Mucosa of descending colon (tissue), 3 donors: Measurements from ENCODE around the gene SERPINA3. TPM values are rescaled to one million over a fixed set of nuclear protein-coding genes. Genes with fewer than 3 reads are reported as not detected.

Experiments
- ATAC-seq: fragments of 200-7000 bp; cut with Tn5 transposase; one replicate; pipeline ENCODE4 v1.9.1; 2020; ENCODE audit warnings: mild to moderate bottlenecking, moderate library complexity
- DNase-seq, 3 donors: peaks; one replicate each; pipeline ENCODE4 v3.0.0-alpha.2; 2020
- H3K36me3 ChIP-seq: fragments of 200-600 bp; one replicate; pipeline ENCODE4 v1.8.0; 2021; ENCODE audit warnings: low read depth, mild to moderate bottlenecking
- H3K4me1 ChIP-seq: fragments of 200-600 bp; one replicate; pipeline ENCODE4 v1.8.0; 2021; ENCODE audit warnings: low read depth, mild to moderate bottlenecking
- H3K4me3 ChIP-seq: fragments of 200-600 bp; one replicate; pipeline ENCODE4 v1.8.0; 2021; ENCODE audit warnings: mild to moderate bottlenecking
- H3K9me3 ChIP-seq: fragments of 200-600 bp; one replicate; pipeline ENCODE4 v1.8.0; 2021; ENCODE audit warnings: mild to moderate bottlenecking
- CTCF ChIP-seq: fragments of 200-600 bp; IDR thresholded peaks from one replicate; pipeline ENCODE4 v1.8.0; 2022; ENCODE audit warnings: antibody characterized with exemption, mild to moderate bottlenecking
- intact Hi-C, 2 donors: fragments of 100-400 bp; cut with DNase I in 1 of 2; cut with micrococcal nuclease in 1 of 2; formaldehyde crosslinking; loops; one replicate each; pipeline versions ENCODE4 v1.11.0 to v1.11.1; 2022; cut with DNase I, micrococcal nuclease
- total RNA-seq, 3 donors: library from RNA; stranded (reverse); fragmentation: NEBNext Ultra II Directional in 2 of 3; extraction: Animal tissue kit (Norgen Biotek cat#: 25700) in 2 of 3; gene quantifications; one replicate each; pipeline versions ENCODE4 v1.2.1 to v1.2.4, GENCODE V29; 2021 to 2023
- donor health status: DM: no; HTN: no; CAD: no; lungs with moderate emphysema.
- donor health status: DM: no; HTN: no; CAD: no.
- donor health status: DM: no; HTN: yes; CAD: no.

The SERPINA3 gene
- total RNA-seq, 3 donors from 2014 or later: 3.1 to 43.9 (median 41.3) TPM

GRCh38 chr14:94584591-94585280 lies 27.5 kb upstream of the SERPINA3 start:
- intact Hi-C loops: no loop called here
- Histone ChIP-seq H3K9me3 (no peaks in the 10 kb centered on the region), H3K36me3 (no peaks in the 10 kb centered on the region), H3K4me1 (no peaks in the 10 kb centered on the region), H3K4me3 (no peak overlapping the region)
- no peak for ATAC-seq
- no peak for DNase-seq
- TF ChIP-seq CTCF: no peak

- H3K4me3 ChIP-seq: no peak overlapping the region
- TF ChIP-seq CTCF: no peak
Measured at GRCh38 chr14:94586635-94587034, 25.6 kb upstream of the SERPINA3 start.

GRCh38 chr14:94588311-94588710 lies 23.9 kb upstream of the SERPINA3 start:
- Histone ChIP-seq H3K4me1 (no peaks in the 10 kb centered on the region), H3K36me3 (no peaks in the 10 kb centered on the region), H3K9me3 (no peaks in the 10 kb centered on the region), H3K4me3 (no peak overlapping the region)
- no peak for ATAC-seq
- intact Hi-C loops: no loop called here
- TF ChIP-seq CTCF: no peak
- no peak for DNase-seq

More at GRCh38 chr14:94586635-94587034, 25.6 kb upstream of the SERPINA3 start:
- intact Hi-C loops: no loop called here
- Histone ChIP-seq H3K4me1 (no peaks in the 10 kb centered on the region), H3K9me3 (no peaks in the 10 kb centered on the region), H3K36me3 (no peaks in the 10 kb centered on the region)
- DNase-seq (no peak), ATAC-seq (no peak)

GRCh38 chr14:94591073-94591472 lies 21.1 kb upstream of the SERPINA3 start:
- H3K4me3 ChIP-seq: no peak overlapping the region
- ATAC-seq: no peak
- no peaks in the 10 kb centered on the region for H3K36me3 ChIP-seq
- H3K4me1 ChIP-seq: no peaks in the 10 kb centered on the region
- TF ChIP-seq CTCF: no peak
- DNase-seq: no peak
- intact Hi-C loops: no loop called here
- no peaks in the 10 kb centered on the region for H3K9me3 ChIP-seq

- no peak for TF ChIP-seq CTCF
- DNase-seq (no peak), ATAC-seq (no peak)
- intact Hi-C loops: no loop called here
- Histone ChIP-seq H3K36me3 (no peaks in the 10 kb centered on the region), H3K9me3 (no peaks in the 10 kb centered on the region), H3K4me1 (no peaks in the 10 kb centered on the region), H3K4me3 (no peak overlapping the region)
Measured at GRCh38 chr14:94591871-94592270, 20.3 kb upstream of the SERPINA3 start.

- no peaks in the 10 kb centered on the region for H3K4me1 ChIP-seq
- no peaks in the 10 kb centered on the region for H3K36me3 ChIP-seq
- DNase-seq (no peak), ATAC-seq (no peak)
- H3K9me3 ChIP-seq: no peaks in the 10 kb centered on the region
- no peak overlapping the region for H3K4me3 ChIP-seq
- intact Hi-C loops: no loop called here
- TF ChIP-seq CTCF: no peak
Measured at GRCh38 chr14:94592457-94592856, 19.7 kb upstream of the SERPINA3 start.
